Mammary epithelial cell (primary cell): Measurements from ENCODE around the gene KCNQ5.

Experiments
- EZH2 ChIP-seq: IDR thresholded peaks from 2 replicates; pipeline ENCODE4 v1.6.1; 2012; ENCODE audit warnings: low read length, inconsistent platforms, borderline replicate concordance
- TF ChIP-seq, protein P1 (sequence below), 2 donors: IDR thresholded peaks in 1 of 2; conservative IDR thresholded peaks in 1 of 2; 2 replicates each; pipeline ENCODE4 v1.5.1; 2011 to 2012; ENCODE audit warnings: inconsistent platforms in 2 of 2, low read length in 2 of 2, mild to moderate bottlenecking in 2 of 2, control low read depth in 1 of 2, low read depth in 1 of 2; ENCODE audit not compliant: insufficient read depth in 1 of 2; ENCODE audit errors: extremely low read depth in 1 of 2

DNA sequence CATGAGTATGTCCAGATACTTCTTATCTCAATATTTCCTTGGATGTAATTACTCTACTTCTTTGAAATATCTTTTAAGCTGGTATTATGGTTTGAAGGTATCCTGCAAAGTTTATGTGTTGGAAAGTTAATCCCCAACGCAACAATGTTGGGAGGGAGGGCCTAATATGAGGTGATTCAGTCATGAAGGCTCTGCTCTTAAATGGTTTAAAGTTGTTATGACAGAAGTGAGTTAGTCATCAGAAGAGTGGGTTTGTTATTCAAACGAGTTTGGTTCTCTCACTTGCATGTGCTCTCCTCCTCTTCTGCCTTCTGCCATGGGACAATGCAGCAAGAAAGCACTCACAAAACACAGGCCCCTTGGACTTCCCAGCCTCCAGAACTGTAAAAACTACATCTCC lies 176.3 kb downstream of the KCNQ5 start:
- TF ChIP-seq EZH2, result no peak
- TF ChIP-seq, protein P1, sequence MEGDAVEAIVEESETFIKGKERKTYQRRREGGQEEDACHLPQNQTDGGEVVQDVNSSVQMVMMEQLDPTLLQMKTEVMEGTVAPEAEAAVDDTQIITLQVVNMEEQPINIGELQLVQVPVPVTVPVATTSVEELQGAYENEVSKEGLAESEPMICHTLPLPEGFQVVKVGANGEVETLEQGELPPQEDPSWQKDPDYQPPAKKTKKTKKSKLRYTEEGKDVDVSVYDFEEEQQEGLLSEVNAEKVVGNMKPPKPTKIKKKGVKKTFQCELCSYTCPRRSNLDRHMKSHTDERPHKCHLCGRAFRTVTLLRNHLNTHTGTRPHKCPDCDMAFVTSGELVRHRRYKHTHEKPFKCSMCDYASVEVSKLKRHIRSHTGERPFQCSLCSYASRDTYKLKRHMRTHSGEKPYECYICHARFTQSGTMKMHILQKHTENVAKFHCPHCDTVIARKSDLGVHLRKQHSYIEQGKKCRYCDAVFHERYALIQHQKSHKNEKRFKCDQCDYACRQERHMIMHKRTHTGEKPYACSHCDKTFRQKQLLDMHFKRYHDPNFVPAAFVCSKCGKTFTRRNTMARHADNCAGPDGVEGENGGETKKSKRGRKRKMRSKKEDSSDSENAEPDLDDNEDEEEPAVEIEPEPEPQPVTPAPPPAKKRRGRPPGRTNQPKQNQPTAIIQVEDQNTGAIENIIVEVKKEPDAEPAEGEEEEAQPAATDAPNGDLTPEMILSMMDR (conservative IDR thresholded peaks at IDR 0.05 in 1 of 2, IDR thresholded peaks at IDR 0.05 in 1 of 2; ENCODE audit: extremely low read depth in 1 of 2, insufficient read depth in 1 of 2, low read depth in 1 of 2, low read length in 2 of 2), result no peak
